ENCODE data around the gene OR14J1.

The OR14J1 gene

GRCh38 chr6:29355603-29356002 lies 54.1 kb downstream of the OR14J1 start:
- Mint-ChIP-seq H3K36me3 (ENCODE audit: low read depth) (no peaks in the 10 kb centered on the region), H3K9me3 (peaks cover 9% of the 10 kb centered on the region), H3K4me1 (ENCODE audit: low read depth) (no peaks in the 10 kb centered on the region), H3K27me3 (peaks cover 54% of the 10 kb centered on the region), H3K27ac (no peak overlapping the region), H3K4me3 (no peak overlapping the region)
